ENCODE measurements around the gene PAGE1. TPM values are rescaled to one million over a fixed set of nuclear protein-coding genes. Genes with fewer than 3 reads are reported as not detected.
"Not testable (repeated sequence)": the region's sequence is repeated elsewhere in the genome, so short reads cannot be mapped to it uniquely, and the experiment has no call there.

Gene PAGE1
- total RNA-seq (2021) = not detected in 2 replicates
- long read RNA-seq = 0 reads

GRCh38 chrX:49695276-49696180 is at the start of gene PAGE1:
PAGE1 (minus strand) TSS chrX:49695984; CDS start chrX:49694770, 1,214 bp downstream.
- Histone ChIP-seq H3K9ac (ENCODE audit: extremely low read depth, insufficient read length, low read length) (no peak within 1 kb of the TSS), H3T11ph (ENCODE audit: low read length) (no peak within 1 kb of the TSS), H4K91ac (ENCODE audit: insufficient read length, low read depth, low read length) (no peak within 1 kb of the TSS), H2AFZ (ENCODE audit: low read length) (no peak within 1 kb of the TSS), H2AK5ac (ENCODE audit: insufficient read length, low read length) (no peak within 1 kb of the TSS), H3K79me2 (ENCODE audit: insufficient read depth, low read length) (no peaks in the 10 kb centered on the region), H3K27me3 (ENCODE audit: insufficient read depth, low read length) (no peaks in the 10 kb centered on the region), H2BK12ac (ENCODE audit: insufficient read length, low read depth, low read length) (no peak within 1 kb of the TSS), H3K14ac (ENCODE audit: insufficient read depth, low read length) (no peak within 1 kb of the TSS), H3K4me2 (ENCODE audit: insufficient read depth, insufficient read length, low read length) (no peak within 1 kb of the TSS), H2BK15ac (ENCODE audit: low read depth, low read length) (no peak within 1 kb of the TSS), H3K18ac (ENCODE audit: insufficient read length, low read depth, low read length) (no peak within 1 kb of the TSS), H3K23me2 (ENCODE audit: insufficient read length, low read depth, low read length, poor library complexity, severe bottlenecking) (no peaks in the 10 kb centered on the region), H3K79me1 (ENCODE audit: insufficient read depth, low read depth, low read length, poor library complexity, severe bottlenecking) (no peaks in the 10 kb centered on the region), H4K20me1 (ENCODE audit: control insufficient read depth, insufficient read depth, insufficient read length) (no peaks in the 10 kb centered on the region), H3K56ac (ENCODE audit: insufficient read length, low read depth, low read length) (no peak within 1 kb of the TSS), H4K8ac (replicated peaks; ENCODE audit: insufficient read length, low read depth, low read length) (no peak within 1 kb of the TSS), H3K4ac (ENCODE audit: low read depth, low read length) (no peak within 1 kb of the TSS), H4K5ac (ENCODE audit: insufficient read length, low read depth, low read length) (no peak within 1 kb of the TSS), H3K4me1 (ENCODE audit: insufficient read depth, low read length) (no peaks in the 10 kb centered on the region), H2BK120ac (ENCODE audit: low read depth, low read length, poor library complexity, severe bottlenecking) (no peak within 1 kb of the TSS), H3K9me3 (ENCODE audit: control insufficient read depth, low read depth, low read length) (peaks cover 13% of the 10 kb centered on the region), H2BK20ac (ENCODE audit: low read depth, low read length, poor library complexity, severe bottlenecking) (no peak within 1 kb of the TSS), H3K23ac (ENCODE audit: insufficient read length, low read depth, low read length) (no peak within 1 kb of the TSS), H3K27ac (ENCODE audit: insufficient read length, low read depth, low read length) (no peak within 1 kb of the TSS), H2BK5ac (ENCODE audit: insufficient read length, low read length) (no peak within 1 kb of the TSS)
- Mint-ChIP-seq H3K4me1 (no peaks in the 10 kb centered on the region), H3K9me3 (peaks cover 59 to 63% of the 10 kb centered on the region in 2 experiments), H3K4me3 (no peak within 1 kb of the TSS), H3K36me3 (ENCODE audit: insufficient read depth in 1 of 3, low read depth in 3 of 3) (peaks cover 0 to 8% (median 2%) of the 10 kb centered on the region in 3 experiments; a peak in 4 of 7 replicates), H3K27ac (no peak within 1 kb of the TSS), H3K27me3 (ENCODE audit: low read depth) (peaks cover 2% of the 10 kb centered on the region; the same call in 1 of the 2 replicates)
- DNase-seq = no peak
- no CpG with 5 or more reads among the region's 38 CpGs for WGBS (ENCODE audit: extremely low coverage, insufficient read length, low lambda C conversion rate)
- TF ChIP-seq CTCF (conservative IDR thresholded peaks at IDR 0.05) = no peak

GRCh38 chrX:49741501-49741900 is 45.7 kb upstream of the PAGE1 start:
- H3K14ac ChIP-seq (ENCODE audit: insufficient read depth, low read length); H3K23ac ChIP-seq (ENCODE audit: insufficient read length, low read depth, low read length); H2AK5ac ChIP-seq (ENCODE audit: insufficient read length, low read length); H4K20me1 ChIP-seq (ENCODE audit: control insufficient read depth, insufficient read depth, insufficient read length); H3K18ac ChIP-seq (ENCODE audit: insufficient read length, low read depth, low read length); H3K27me3 ChIP-seq (ENCODE audit: insufficient read depth, low read length); H3K4me3 Mint-ChIP-seq; H3K27ac Mint-ChIP-seq; H2BK5ac ChIP-seq (ENCODE audit: insufficient read length, low read length); H3K4me1 ChIP-seq (ENCODE audit: insufficient read depth, low read length); H3T11ph ChIP-seq (ENCODE audit: low read length); H4K5ac ChIP-seq (ENCODE audit: insufficient read length, low read depth, low read length); H3K56ac ChIP-seq (ENCODE audit: insufficient read length, low read depth, low read length); H3K4me2 ChIP-seq (ENCODE audit: insufficient read depth, insufficient read length, low read length); H4K8ac ChIP-seq (replicated peaks; ENCODE audit: insufficient read length, low read depth, low read length); H3K27me3 Mint-ChIP-seq (ENCODE audit: low read depth); H3K79me1 ChIP-seq (ENCODE audit: insufficient read depth, low read depth, low read length, poor library complexity, severe bottlenecking); H3K23me2 ChIP-seq (ENCODE audit: insufficient read length, low read depth, low read length, poor library complexity, severe bottlenecking); H2AFZ ChIP-seq (ENCODE audit: low read length); H3K4me1 Mint-ChIP-seq; H3K9ac ChIP-seq (ENCODE audit: extremely low read depth, insufficient read length, low read length); H3K4ac ChIP-seq (ENCODE audit: low read depth, low read length); H2BK120ac ChIP-seq (ENCODE audit: low read depth, low read length, poor library complexity, severe bottlenecking); H2BK12ac ChIP-seq (ENCODE audit: insufficient read length, low read depth, low read length); H3K27ac ChIP-seq (ENCODE audit: insufficient read length, low read depth, low read length); H3K36me3 Mint-ChIP-seq (ENCODE audit: insufficient read depth in 1 of 3, low read depth in 3 of 3); DNase-seq; H4K91ac ChIP-seq (ENCODE audit: insufficient read length, low read depth, low read length); H2BK20ac ChIP-seq (ENCODE audit: low read depth, low read length, poor library complexity, severe bottlenecking); H3K79me2 ChIP-seq (ENCODE audit: insufficient read depth, low read length); H2BK15ac ChIP-seq (ENCODE audit: low read depth, low read length): not testable (repeated sequence)
- peaks cover 76 to 81% of the 10 kb centered on the region in 2 experiments for H3K9me3 Mint-ChIP-seq
- peaks cover 23% of the 10 kb centered on the region for H3K9me3 ChIP-seq (ENCODE audit: control insufficient read depth, low read depth, low read length)
- no CpG with 5 or more reads among the region's 1 CpG for WGBS (ENCODE audit: extremely low coverage, insufficient read length, low lambda C conversion rate)
